Stimulated activated CD8-positive, alpha-beta memory T cell treated with anti-CD3 and anti-CD28 coated beads, Interleukin-7, amount 100 ng/mL, for 1 hour (primary cell): Measurements from ENCODE around the gene USP47.

ENCODE experiments used
- DNase-seq, 2 donors: peaks; one replicate each; pipeline ENCODE4 v3.0.0-alpha.2; 2020; ENCODE audit warnings: low read depth in 2 of 2

USP47 gene, protein sequence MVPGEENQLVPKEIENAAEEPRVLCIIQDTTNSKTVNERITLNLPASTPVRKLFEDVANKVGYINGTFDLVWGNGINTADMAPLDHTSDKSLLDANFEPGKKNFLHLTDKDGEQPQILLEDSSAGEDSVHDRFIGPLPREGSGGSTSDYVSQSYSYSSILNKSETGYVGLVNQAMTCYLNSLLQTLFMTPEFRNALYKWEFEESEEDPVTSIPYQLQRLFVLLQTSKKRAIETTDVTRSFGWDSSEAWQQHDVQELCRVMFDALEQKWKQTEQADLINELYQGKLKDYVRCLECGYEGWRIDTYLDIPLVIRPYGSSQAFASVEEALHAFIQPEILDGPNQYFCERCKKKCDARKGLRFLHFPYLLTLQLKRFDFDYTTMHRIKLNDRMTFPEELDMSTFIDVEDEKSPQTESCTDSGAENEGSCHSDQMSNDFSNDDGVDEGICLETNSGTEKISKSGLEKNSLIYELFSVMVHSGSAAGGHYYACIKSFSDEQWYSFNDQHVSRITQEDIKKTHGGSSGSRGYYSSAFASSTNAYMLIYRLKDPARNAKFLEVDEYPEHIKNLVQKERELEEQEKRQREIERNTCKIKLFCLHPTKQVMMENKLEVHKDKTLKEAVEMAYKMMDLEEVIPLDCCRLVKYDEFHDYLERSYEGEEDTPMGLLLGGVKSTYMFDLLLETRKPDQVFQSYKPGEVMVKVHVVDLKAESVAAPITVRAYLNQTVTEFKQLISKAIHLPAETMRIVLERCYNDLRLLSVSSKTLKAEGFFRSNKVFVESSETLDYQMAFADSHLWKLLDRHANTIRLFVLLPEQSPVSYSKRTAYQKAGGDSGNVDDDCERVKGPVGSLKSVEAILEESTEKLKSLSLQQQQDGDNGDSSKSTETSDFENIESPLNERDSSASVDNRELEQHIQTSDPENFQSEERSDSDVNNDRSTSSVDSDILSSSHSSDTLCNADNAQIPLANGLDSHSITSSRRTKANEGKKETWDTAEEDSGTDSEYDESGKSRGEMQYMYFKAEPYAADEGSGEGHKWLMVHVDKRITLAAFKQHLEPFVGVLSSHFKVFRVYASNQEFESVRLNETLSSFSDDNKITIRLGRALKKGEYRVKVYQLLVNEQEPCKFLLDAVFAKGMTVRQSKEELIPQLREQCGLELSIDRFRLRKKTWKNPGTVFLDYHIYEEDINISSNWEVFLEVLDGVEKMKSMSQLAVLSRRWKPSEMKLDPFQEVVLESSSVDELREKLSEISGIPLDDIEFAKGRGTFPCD (N-terminal part only)

GRCh38 chr11:11841723-11842420, at the start of gene USP47:
USP47 (plus strand) TSS chr11:11841972; CDS start chr11:11842186, 214 bp downstream.
- DNase-seq: peak; percentile 93 to 94

DNA sequence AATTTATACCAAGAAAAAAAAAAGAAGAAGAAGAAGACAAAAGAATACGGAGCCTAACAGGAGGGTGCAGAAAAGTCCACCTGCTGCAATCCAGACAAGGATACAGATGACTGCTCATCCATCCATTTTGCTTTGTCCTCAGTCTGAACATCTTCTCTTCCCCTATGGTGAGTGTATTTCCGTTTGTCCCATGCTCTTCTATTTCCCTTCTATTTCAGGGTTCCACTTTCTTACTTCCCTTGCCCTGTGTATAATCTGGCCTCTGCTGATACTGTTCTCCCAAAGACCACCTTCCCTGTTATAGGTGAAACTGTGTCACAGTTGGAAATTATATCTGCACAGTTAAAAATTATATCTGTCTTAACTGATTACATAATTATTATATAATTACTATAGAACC, 48.7 kb upstream of the USP47 start:
- DNase-seq: no peak

DNA sequence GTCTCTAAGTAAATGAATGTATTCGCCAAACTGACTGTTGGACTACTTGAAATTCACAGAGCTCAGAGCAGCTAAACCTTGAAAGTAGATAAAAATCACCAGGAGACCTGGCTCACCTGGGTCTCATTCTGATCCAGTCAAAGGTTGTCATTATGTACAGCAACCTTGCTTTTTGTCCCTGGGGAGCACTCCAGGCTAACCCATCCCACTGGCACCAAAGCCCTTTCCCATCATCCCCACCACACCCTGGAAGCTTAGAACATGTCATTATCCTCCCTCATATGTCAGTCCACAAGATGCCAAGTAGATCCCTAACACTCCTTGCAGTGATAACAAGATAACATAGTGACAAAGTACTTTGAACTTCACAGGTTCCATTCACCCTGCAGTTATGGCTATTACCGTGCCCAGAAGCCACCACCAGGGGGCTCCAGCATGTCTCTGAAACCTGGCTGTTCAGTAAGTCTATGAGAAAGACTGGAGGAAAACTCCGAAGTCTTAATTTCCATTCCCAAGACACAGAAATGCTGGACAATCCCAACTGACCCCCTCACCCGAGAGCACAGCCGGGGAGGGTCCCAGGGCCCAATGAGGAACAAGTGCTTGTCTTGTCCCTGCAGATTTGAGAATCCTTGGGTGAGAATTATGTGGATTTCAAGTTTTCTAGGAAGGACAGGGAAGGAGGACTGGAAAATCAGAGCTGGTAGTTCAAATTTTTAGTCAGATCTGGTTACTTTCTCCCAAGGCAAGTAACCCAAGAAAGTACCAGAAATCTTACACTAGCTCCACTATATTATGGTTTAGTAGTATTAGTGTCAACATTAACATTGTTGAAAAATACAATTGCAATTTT, 43.0 kb upstream of the USP47 start:
- DNase-seq: peak; percentile 55 to 60

DNA sequence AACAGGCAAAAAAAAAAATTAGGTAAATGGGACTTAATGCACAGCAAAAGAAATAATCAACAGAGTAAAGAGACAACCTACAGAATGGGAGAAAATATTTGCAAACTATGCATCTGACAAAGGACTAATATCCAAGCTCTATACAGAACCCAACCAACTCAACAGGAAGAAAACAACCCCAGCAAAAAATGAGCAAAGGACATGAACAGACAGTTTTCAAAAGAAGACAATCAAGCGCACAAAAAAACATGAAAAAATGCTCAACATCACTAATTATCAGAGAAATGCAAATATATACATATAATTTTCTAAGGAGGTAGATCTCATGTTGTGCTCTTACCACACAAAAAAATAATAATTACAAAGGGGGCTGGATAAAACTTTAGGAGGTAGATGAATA, 36.5 kb upstream of the USP47 start:
- no peak for DNase-seq

DNA sequence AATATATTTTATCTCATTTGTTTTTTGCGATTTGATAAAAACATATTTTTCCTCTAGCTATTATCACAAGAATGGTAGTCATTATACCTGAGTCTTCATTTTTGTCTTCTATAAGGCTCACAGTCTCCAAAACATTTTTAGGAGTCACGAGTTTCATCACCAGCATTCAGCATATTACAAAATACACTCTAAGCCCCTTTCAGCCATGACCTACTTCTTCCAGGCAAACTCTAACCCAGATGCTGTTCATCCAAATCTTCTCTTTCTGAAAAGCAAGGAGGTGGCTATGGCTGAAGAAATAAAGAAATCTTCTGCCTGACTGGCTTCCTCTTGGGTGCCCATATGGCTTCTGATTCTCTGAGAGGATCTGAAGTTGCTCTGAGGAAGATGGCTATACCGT, 35.7 kb upstream of the USP47 start:
- DNase-seq: no peak

- no peak for DNase-seq
Measured at GRCh38 chr11:11806586-11806985, 35.2 kb upstream of the USP47 start.

DNA sequence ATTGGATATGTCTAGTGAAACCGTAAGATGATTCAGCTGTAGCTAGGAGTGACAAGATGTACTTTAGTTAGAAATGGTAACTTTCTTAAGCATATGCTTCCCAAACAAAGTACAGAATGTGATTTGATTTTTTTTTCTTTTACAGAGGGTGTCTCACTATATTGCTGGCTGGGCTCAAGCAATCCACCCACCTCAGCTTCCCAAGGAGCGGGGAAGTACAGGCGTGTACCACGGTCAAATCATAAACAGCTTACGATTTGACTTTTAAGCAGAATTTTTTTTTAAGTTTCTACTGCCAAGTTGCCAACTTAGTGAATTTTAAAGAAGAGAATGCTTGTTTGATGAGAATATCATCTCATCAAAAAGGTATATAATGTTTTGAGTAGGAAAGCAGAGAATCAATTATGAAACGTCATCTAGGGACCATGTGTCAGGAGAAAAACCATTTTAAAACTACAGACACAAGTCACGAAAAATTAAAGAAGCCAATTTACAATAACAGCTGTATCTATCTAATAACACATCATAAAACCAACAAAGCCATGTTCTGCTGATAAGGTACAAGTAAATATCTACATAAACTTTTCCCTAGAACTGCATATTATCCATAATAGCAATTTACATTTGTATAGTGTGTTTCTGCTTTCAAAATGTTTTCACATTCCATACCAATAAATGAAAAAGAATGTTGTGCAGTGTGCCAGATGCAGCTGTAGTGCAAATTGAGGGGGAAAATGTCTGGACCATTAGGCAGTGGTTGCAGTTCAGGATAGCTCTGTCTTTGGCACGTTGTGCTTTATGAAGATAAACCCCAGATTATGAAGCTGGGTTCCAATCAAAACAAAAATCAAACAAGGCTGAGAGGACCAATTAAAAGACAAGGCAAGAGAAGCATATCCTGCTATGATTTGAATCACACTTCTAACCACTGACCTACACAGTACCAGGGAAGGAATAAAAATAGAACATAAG, 33.7 kb upstream of the USP47 start:
- no peak for DNase-seq

GRCh38 chr11:11808992-11809615, 32.7 kb upstream of the USP47 start:
- DNase-seq: no peak

DNA sequence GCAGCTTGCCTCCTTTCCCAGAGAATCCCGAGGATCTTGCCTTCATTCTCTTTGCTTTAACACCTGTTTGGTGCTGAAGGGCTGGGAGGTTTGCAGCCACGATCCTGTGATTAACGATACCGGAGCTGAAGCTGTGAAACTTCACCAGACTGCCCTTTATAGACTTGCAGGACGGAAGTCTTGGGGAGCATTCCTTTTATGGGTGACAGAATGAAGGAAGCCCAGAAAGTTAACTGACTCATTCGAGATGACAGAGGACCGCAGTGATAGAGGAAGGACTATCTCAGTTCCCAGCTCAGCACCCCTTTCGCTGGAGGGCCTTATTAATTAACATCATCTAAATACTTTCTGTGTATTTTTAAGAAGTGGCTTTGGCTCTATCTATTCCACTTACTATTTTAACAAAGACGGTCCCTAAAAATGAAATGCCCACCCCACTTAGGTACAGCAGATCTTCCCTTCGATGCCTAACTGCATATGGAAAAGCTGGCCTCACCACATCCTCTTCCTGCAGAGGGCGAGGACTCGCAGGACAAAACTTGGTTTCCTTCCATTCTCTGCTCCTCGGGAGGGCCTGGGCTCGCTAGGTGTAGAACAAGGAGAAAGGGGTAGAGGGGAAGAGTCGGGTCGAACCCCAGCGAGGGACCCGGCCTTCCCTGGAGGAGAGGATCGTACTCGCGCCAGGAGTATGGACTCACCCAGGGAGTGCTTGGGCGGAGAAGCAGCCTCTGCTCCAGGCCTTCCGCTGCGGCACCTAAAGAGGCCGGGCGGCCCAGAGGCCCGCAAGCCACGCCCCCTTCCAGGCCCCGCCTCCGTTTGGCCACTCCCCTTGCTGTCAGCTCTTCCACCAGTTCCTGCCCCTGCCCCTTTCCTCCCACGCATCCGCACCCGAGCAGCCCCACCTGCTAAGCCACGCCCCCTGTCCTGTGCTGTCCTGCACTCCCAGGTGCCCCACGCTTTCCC, 30.7 kb upstream of the USP47 start:
- no peak for DNase-seq

GRCh38 chr11:11813288-11813962, 28.3 kb upstream of the USP47 start:
- DNase-seq: no peak

DNA sequence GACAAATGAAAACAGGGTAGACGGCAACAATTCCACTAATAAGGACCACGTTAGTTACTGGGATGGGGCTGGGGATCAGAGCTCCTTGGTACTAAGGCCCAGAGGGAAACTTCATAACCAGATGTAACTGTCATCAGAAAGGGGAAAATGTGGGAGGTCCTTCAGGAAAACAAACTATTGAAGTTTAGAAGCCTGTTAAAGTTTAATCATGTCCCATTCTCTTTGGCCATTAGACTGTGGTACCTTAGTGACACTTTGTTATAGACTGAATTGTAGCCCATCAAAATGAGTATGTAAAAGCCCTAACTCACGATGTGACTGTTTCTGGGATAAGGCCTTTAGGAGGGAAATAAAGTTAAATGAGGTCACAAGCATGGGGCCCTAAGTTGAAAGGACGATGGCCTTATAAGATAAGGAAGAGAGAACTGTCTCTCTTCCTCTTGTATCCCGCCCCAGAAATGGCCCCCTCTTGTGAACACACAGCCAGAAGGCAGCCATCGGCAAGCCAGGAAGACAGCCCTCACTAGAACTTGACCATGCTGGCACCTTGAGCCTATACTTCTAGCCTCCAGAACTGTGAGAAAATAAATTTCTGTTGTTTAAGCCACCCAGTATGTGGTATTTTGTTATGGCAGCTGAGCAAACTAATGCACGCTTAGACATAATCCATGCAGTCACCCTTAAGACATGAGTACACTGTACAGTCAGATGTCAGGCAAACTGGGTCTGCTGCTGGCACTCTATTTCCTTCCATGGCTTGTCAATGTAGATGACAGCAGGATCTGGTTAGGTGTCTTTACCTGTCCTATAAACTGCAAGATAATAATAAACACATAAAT, 26.9 kb upstream of the USP47 start:
- no peak for DNase-seq

DNA sequence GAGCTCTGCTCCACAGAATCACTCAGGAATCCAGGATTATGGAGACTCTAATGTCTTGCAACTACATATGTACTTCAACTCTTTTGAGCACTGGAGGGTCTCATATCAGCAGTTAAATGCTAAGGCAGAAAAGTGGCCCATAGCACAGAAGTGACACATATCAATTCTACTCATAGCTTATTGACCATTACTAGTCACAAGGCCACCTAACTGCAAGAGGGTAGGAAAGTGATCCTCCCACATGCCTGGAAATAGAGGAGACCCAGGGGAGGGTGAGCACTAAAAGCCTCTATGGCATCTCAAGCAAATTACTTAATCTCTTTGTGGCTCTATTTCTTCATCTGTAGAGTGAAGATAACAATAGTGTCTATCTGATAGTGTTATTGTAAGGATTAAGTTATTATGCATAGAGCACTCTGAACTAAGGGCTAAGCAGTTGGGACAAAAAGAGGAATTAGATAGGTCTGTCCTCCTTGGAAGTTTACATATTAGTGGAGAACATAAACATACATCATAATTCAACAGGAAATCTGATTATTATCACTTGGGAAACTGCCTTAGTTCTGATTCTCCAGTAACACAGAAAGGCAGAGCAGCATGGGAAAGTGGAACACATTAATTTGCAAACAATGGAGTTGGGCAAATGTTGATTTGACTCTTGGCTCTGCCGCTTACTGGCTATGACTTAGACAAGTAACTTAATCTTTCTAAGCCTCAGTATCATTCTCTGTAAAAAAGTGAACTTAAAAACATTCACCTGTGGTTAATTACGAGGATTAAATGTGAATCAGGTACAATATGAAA, 25.1 kb upstream of the USP47 start:
- no peak for DNase-seq

- no peak for DNase-seq
Measured at GRCh38 chr11:11817957-11818356, 23.8 kb upstream of the USP47 start.

DNA sequence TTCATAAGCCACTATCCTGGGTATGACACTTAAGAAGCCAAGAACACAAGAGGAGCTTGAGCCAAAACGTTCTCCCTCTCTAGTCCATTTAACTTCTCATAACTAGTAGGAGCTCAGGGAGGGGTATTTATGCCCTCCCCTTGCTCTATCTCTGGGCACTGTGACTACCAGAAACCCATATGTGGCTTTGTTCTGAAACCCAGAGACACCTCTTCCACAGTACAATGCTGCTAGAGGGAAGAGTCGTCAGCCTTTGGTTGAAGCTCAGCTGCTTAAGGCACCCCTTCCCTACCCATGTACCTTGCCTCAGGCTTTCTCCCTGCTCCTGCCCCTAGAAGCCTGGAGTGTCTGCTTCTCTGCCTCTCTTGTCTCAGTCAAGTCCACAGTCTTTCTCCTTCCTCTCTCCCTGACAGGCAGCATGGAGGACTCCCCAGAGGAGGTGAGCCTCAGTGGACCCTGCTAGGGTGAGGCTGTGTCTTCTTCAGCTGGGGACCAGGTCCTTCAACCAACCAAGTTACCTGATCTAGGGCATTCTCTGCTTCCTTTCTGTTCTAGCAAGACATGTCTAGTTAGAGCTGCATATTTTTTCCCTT, 23.1 kb upstream of the USP47 start:
- no peak for DNase-seq

DNA sequence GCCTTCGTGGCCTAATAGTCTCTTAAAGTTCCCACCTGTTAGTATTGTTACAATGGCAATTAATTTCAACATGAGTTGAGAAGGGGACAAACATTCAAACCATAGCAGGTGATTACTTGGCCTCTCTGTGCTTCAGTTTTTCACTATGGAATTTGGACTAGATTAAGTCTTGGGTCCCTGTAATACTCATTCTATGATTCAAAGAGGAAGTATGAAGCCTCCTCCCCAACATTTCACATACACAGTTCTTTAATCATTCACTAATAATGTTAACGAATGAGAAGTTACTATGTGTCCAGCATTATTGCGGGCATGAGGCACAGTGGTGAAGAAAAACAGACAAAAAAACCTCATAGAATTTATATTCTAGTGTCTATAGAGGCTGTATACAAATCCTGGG, 19.9 kb upstream of the USP47 start:
- DNase-seq: no peak
